ENCODE results near the gene ZNF446. TPM values are rescaled to one million over a fixed set of nuclear protein-coding genes. Genes with fewer than 3 reads are reported as not detected.
A peak's percentile ranks its signal among the peaks of the same experiment; 100 is the strongest.
"Not testable (repeated sequence)": the region's sequence is repeated elsewhere in the genome, so short reads cannot be mapped to it uniquely, and the experiment has no call there.

The ZNF446 gene
- total RNA-seq, 3 donors from 2014 or later = 10.2 to 23.4 (median 20.0) TPM

DNA sequence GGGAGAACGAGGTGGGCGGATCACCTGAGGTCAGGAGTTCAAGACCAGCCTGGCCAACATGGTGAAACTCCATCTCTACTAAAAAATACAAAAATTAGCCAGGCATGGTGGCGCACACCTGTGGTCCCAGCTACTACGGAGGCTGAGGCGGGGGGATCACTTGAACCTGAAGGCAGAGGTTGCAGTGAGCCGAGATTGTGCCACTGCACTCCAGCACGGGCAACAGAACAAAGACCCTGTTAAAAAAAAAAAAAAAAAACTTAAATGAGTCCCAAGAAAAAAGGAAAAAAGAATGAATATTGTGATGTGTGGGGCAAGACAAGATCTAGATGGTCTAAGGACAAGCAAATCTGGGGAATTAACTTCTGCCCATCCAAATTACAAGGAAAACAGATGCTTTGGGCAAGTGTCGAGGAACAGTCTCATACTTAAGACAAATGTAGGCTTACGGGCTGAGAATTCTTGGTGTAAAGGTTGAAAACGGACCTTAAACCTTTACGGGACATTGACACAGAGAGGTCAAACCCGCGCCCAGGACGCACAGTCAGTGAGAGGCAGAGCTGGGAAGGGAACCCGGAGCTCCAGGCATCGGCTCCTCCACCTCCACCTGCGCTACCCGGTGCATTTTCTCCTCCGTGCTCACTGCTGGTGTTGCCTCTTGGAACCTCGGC is 9.9 kb upstream of the ZNF446 start:
- no peaks in the 10 kb centered on the region for H3K9me3 ChIP-seq
- H3K4me1 ChIP-seq = peaks cover 2 to 6% of the 10 kb centered on the region in 2 donors
- H3K4me3 ChIP-seq = peak overlapping the region; percentile 83 to 99 (median 99)
- H3K36me3 ChIP-seq = no peaks in the 10 kb centered on the region
- TF ChIP-seq, protein P1, sequence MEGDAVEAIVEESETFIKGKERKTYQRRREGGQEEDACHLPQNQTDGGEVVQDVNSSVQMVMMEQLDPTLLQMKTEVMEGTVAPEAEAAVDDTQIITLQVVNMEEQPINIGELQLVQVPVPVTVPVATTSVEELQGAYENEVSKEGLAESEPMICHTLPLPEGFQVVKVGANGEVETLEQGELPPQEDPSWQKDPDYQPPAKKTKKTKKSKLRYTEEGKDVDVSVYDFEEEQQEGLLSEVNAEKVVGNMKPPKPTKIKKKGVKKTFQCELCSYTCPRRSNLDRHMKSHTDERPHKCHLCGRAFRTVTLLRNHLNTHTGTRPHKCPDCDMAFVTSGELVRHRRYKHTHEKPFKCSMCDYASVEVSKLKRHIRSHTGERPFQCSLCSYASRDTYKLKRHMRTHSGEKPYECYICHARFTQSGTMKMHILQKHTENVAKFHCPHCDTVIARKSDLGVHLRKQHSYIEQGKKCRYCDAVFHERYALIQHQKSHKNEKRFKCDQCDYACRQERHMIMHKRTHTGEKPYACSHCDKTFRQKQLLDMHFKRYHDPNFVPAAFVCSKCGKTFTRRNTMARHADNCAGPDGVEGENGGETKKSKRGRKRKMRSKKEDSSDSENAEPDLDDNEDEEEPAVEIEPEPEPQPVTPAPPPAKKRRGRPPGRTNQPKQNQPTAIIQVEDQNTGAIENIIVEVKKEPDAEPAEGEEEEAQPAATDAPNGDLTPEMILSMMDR (IDR thresholded peaks at IDR 0.05) = no peak
- no peak for TF ChIP-seq POLR2AphosphoS5 (IDR thresholded peaks at IDR 0.05)
- TF ChIP-seq POLR2A (IDR thresholded peaks at IDR 0.05) = no peak
- peak overlapping the region; percentile 15 to 81 for H3K27ac ChIP-seq
- no peak for DNase-seq (ENCODE audit: low spot score in 2 of 2)
- intact Hi-C loops (cut with DNase I; ENCODE audit: low total_unique reads) = no loop called here
- no peaks in the 10 kb centered on the region for H3K27me3 ChIP-seq

DNA sequence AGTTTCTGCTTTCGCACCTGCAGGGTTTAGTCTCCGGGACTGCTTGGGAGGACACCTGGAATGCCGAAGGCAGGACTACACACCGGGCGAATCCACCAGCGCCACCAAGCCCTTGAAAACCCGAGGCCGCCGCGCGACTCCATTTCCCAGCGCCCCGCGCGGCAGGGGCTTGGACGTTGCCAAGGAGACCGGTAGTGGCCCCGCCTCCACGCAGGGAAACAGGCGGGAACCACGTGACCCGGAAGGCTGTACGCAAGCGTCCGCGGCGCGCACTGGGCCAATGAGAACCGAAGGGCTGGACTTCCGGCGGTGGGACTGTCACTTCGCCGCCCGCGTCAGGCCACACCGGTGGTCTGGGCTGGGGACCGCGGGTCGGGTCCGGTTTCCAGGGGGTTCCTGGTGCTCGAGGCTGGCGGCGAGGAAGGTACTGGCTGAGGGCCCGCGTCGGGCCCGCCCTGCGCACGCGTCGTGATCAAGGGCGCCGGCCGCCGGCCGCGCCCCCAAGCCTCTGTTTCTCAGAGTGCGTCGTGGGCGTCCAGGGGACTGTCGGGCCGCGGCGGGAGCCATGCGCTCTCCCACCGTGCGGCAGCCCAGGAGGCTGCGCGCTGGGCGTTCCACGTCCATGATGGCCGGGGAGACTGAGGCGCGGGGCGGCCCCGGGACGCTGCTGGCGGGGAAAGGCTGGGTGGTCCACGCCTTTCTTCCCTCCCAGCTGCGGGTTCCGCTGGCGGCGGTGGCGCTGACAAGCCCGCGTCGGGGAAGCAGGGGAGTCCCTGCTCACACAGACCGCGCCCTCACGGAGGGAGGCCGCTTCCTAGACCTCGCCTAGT is 9.2 kb upstream of the ZNF446 start, which contains the start of gene ZNF324:
TSS of gene ZNF324 (plus strand) at position 321 of the 830 bp plus-strand sequence. CDS start 2,106 bp downstream, outside the sequence.
- H3K36me3 ChIP-seq = no peaks in the 10 kb centered on the region
- TF ChIP-seq, protein P1 (IDR thresholded peaks at IDR 0.05) = no peak
- TF ChIP-seq POLR2A (IDR thresholded peaks at IDR 0.05) (no peak), POLR2AphosphoS5 (IDR thresholded peaks at IDR 0.05) (peak; percentile 44 to 76 (median 46))
- intact Hi-C loops (cut with DNase I; ENCODE audit: low total_unique reads) = no loop called here
- H3K4me3 ChIP-seq = peak within 1 kb of the TSS; percentile 83 to 99 (median 99)
- peak within 1 kb of the TSS; percentile 81 to 82 for H3K27ac ChIP-seq
- peak; percentile 98 to 99 for DNase-seq (ENCODE audit: low spot score in 2 of 2)
- no peaks in the 10 kb centered on the region for H3K27me3 ChIP-seq
- H3K9me3 ChIP-seq = no peaks in the 10 kb centered on the region
- peaks cover 2 to 6% of the 10 kb centered on the region in 2 donors for H3K4me1 ChIP-seq

DNA sequence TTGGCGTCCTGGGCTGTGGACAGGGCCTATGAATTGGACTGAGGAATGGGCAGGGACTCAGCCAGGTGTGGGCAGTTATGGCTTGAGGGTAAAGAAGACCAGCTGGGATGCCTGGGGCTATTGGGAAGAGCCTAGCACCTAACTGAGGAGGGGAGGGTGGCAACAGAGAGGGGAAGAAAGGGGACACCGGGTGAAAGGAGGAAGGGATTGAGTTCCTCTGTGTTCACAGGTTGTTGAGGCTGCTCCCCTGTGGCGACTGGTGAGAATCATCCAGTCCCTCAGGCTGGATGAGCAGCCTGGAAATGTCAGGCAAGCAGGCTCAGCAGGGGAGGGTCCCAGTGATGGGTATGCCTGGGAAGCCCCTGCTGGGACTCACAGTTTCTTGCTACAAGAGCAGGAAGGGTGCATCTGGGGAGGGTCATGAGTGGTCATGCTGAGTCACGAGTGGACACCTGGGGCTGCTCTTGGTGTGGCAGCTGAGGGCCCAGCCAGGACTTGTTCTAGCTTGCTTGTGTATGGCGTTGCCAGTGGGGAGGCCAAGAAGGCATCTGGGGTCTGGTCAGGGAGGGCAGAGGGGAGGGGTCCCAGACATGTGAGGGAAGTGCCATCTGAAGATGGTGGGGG is 7.8 kb upstream of the ZNF446 start:
- TF ChIP-seq, protein P1 (IDR thresholded peaks at IDR 0.05) = no peak
- TF ChIP-seq POLR2A (IDR thresholded peaks at IDR 0.05) = no peak
- TF ChIP-seq POLR2AphosphoS5 (IDR thresholded peaks at IDR 0.05) = no peak
- intact Hi-C loops (cut with DNase I; ENCODE audit: low total_unique reads) = no loop called here

DNA sequence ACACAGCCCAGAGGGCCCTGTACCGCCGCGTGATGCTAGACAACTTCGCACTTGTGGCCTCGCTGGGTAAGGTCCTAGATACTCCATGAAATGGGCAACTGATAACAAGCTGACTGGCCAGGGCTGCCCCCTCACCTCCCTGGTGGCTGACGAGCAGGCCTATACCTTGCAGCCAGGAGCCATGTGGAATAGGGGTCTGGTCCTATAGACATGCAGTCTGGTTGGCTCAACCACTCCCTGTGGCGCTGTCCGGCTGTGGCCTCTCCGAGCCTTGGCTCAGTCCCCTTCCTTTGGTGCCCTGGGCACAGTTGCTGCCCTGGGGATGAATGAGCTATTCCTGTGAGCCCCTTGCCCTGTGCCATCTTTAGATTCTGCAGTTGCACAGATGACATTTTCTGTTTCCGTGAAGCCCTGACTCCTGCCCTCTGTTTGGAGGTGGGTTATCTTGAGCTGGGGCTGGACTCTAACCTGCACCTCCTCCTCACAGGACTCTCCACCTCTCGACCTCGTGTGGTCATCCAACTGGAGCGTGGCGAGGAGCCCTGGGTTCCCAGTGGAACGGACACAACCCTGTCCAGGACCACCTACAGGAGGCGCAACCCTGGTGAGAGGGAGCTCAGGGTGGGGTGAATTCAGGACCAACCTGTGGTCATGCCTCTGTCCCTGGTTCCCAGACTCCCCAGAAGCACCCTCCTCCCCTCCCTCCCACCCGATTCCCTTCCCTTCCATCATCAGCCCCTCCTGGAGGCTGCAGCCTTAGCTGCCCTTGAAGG is 6.7 kb upstream of the ZNF446 start:
- intact Hi-C loops (cut with DNase I; ENCODE audit: low total_unique reads) = no loop called here
- Histone ChIP-seq H3K27me3 (no peaks in the 10 kb centered on the region), H3K9me3 (no peaks in the 10 kb centered on the region), H3K4me3 (no peak overlapping the region), H3K36me3 (no peaks in the 10 kb centered on the region), H3K27ac (no peak overlapping the region), H3K4me1 (peaks cover 2 to 6% of the 10 kb centered on the region in 2 donors)
- DNase-seq (ENCODE audit: low spot score in 2 of 2) = no peak
- TF ChIP-seq POLR2A (IDR thresholded peaks at IDR 0.05) (no peak), POLR2AphosphoS5 (IDR thresholded peaks at IDR 0.05) (no peak)
- TF ChIP-seq, protein P1 (IDR thresholded peaks at IDR 0.05) = no peak

More for the DNA sequence above, 7.8 kb upstream of the ZNF446 start:
- DNase-seq (ENCODE audit: low spot score in 2 of 2) = no peak
- no peaks in the 10 kb centered on the region for H3K9me3 ChIP-seq
- H3K36me3 ChIP-seq = no peaks in the 10 kb centered on the region
- no peak overlapping the region for H3K27ac ChIP-seq
- no peaks in the 10 kb centered on the region for H3K27me3 ChIP-seq
- peaks cover 2 to 6% of the 10 kb centered on the region in 2 donors for H3K4me1 ChIP-seq
- peak overlapping the region in 1 of 3 donors; percentile 99 for H3K4me3 ChIP-seq

DNA sequence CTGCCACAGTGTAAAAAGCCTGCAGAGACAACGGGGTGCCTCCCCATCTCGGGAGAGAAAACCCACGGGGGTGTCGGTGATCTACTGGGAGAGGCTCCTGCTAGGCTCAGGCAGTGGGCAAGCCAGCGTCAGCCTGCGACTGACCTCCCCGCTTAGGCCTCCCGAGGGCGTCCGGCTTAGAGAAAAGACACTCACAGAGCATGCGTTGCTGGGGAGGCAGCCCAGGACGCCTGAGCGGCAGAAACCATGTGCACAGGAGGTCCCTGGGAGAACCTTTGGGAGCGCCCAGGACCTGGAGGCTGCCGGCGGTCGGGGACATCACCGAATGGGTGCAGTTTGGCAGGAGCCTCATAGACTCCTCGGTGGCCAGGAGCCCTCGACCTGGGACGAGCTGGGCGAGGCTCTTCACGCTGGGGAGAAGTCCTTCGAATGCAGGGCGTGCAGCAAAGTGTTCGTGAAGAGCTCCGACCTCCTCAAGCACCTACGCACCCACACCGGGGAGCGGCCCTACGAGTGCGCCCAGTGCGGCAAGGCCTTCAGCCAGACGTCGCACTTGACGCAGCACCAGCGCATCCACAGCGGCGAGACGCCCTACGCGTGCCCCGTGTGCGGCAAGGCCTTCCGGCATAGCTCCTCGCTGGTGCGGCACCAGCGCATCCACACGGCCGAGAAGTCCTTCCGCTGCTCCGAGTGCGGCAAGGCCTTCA is 5.2 kb upstream of the ZNF446 start:
- H3K27ac ChIP-seq; DNase-seq (ENCODE audit: low spot score in 2 of 2); H3K4me3 ChIP-seq; H3K9me3 ChIP-seq; intact Hi-C loops (cut with DNase I; ENCODE audit: low total_unique reads); H3K4me1 ChIP-seq; H3K27me3 ChIP-seq; H3K36me3 ChIP-seq: not testable (repeated sequence)
